K562 (cell line): ENCODE measurements around the gene UQCC5. TPM values are rescaled to one million over a fixed set of nuclear protein-coding genes. Genes with fewer than 3 reads are reported as not detected.

Source experiments
- ATAC-seq: fragments of 200-7000 bp; cut with Tn5 transposase; 3 replicates; pipeline ENCODE4 v1.9.1; 2020; ENCODE audit warnings: moderate library complexity
- BruUV-seq: library from RNA; stranded (reverse); fragments of 400-500 nt; replicated peaks from 2 replicates; lab custom pipeline; 2021; lab: Mats Ljungman, UMichigan
- CTCF ChIA-PET: fragments of 300-600 bp; formaldehyde crosslinking; extraction: SDS; loops from one replicate; lab custom pipeline; 2021; ENCODE audit warnings: low intra/inter-chr PET ratio; lab: Yijun Ruan, JAX
- POLR2A ChIA-PET: fragments of 300-600, 350-650 bp; sonication (Branson Sonifier 250); formaldehyde crosslinking; extraction: SDS; loops from one replicate; lab custom pipeline; 2021; ENCODE audit warnings: antibody characterized with exemption, inconsistent platforms; lab: Yijun Ruan, JAX
- DNase-seq, 4 experiments: peaks; one replicate each; pipeline versions ENCODE4 v3.0.0 to v3.0.0-alpha.2; 2011 to 2018; ENCODE audit warnings: low spot score in 3 of 4, mixed read lengths in 3 of 4; ENCODE audit errors: extremely low read depth in 1 of 4
- FAIRE-seq: peaks from 2 replicates; lab custom pipeline; 2011; peaks lifted over from hg19 to GRCh38; lab: Jason Lieb, UNC
- H2AFZ ChIP-seq: 2 replicates; pipeline ENCODE4 v1.6.0; 2011; ENCODE audit warnings: low read depth, low read length, control low read depth, inconsistent platforms
- H3K27ac ChIP-seq: fragments of 200-600 bp; 3 replicates; pipeline ENCODE4 v1.8.0; 2011; ENCODE audit warnings: low read depth, mild to moderate bottlenecking, control low read depth, inconsistent platforms, low read length, moderate library complexity, mixed read lengths; ENCODE audit errors: extremely low read depth
- H3K27me3 ChIP-seq, 2 experiments: fragments of 300-600 bp in 1 of 2; 2 replicates in 1 of 2; 3 replicates in 1 of 2; pipeline versions ENCODE4 v1.6.0 to v1.8.0; 2011; ENCODE audit warnings: inconsistent platforms in 2 of 2, low read length in 2 of 2, mild to moderate bottlenecking in 1 of 2, mixed read lengths in 1 of 2, moderate library complexity in 1 of 2; ENCODE audit not compliant: control insufficient read depth in 2 of 2, insufficient read depth in 2 of 2
- H3K36me3 ChIP-seq: fragments of 300-600 bp; 3 replicates; pipeline ENCODE4 v1.8.0; 2011; ENCODE audit warnings: mild to moderate bottlenecking, low read length, inconsistent platforms; ENCODE audit not compliant: control insufficient read depth, insufficient read depth
- H3K4me1 ChIP-seq, 2 experiments: fragments of 200-600 bp in 1 of 2; replicated peaks in 1 of 2; 2 replicates in 1 of 2; 3 replicates in 1 of 2; pipeline versions ENCODE4 v1.5.1 to v1.8.0; 2011; ENCODE audit warnings: inconsistent platforms in 2 of 2, low read length in 2 of 2, mild to moderate bottlenecking in 1 of 2, mixed read lengths in 1 of 2, moderate library complexity in 1 of 2; ENCODE audit not compliant: control insufficient read depth in 2 of 2, insufficient read depth in 2 of 2
- H3K4me2 ChIP-seq: 2 replicates; pipeline ENCODE4 v1.6.1; 2011; ENCODE audit warnings: low read length, control low read depth, inconsistent platforms, mixed read lengths; ENCODE audit not compliant: insufficient read depth
- H3K4me3 ChIP-seq: fragments of 200-600 bp; sonication (generic), shearing (Covaris generic); 2 replicates; pipeline ENCODE4 v1.5.1; 2016; ENCODE audit warnings: control low read depth, inconsistent platforms
- H3K79me2 ChIP-seq: fragments of 200-600 bp; 3 replicates; pipeline ENCODE4 v1.8.0; 2011; ENCODE audit warnings: low read length, inconsistent platforms; ENCODE audit not compliant: control insufficient read depth, insufficient read depth
- H3K9ac ChIP-seq, 2 experiments: 2 replicates each; pipeline versions ENCODE4 v1.6.0 to v1.6.1; 2011; ENCODE audit warnings: low read depth in 2 of 2, low read length in 2 of 2, control low read depth in 1 of 2, inconsistent platforms in 1 of 2, mild to moderate bottlenecking in 1 of 2, mixed read lengths in 1 of 2; ENCODE audit not compliant: insufficient read depth in 1 of 2
- H3K9me1 ChIP-seq: one replicate; pipeline ENCODE4 v1.6.0; 2011; ENCODE audit warnings: inconsistent platforms, mild to moderate bottlenecking, low read length, moderate library complexity; ENCODE audit not compliant: control insufficient read depth, insufficient read depth
- H3K9me3 ChIP-seq: replicated peaks from 2 replicates; pipeline ENCODE4 v1.5.1; 2011; ENCODE audit warnings: low read depth, low read length, inconsistent platforms; ENCODE audit not compliant: control insufficient read depth, insufficient read depth
- H4K20me1 ChIP-seq: replicated peaks from 2 replicates; pipeline ENCODE4 v1.6.1; 2011; ENCODE audit warnings: low read length, inconsistent platforms, mixed read lengths; ENCODE audit not compliant: control insufficient read depth, insufficient read depth
- ELF1 ChIP-seq: fragments of 200-800 bp; sonication (Bioruptor generic); IDR thresholded peaks from 2 replicates; pipeline ENCODE4 v1.6.1; 2016; ENCODE audit warnings: missing genetic modification characterization, missing compliant biosample characterization
- ELF2 ChIP-seq: fragments of 250-450 bp; sonication (Bioruptor Pico); IDR thresholded peaks from 2 replicates; pipeline ENCODE4 v1.5.0; 2021; ENCODE audit warnings: mild to moderate bottlenecking
- ESRRB ChIP-seq: fragments of 250-450 bp; sonication (Bioruptor Pico); IDR thresholded peaks from 2 replicates; pipeline ENCODE4 v1.5.0; 2020; ENCODE audit warnings: mild to moderate bottlenecking, moderate library complexity, borderline replicate concordance
- FOXK2 ChIP-seq, 2 experiments: fragments of 450-650 bp; IDR thresholded peaks in 1 of 2; conservative IDR thresholded peaks in 1 of 2; 2 replicates each; pipeline ENCODE4 v1.6.1; 2016; ENCODE audit warnings: low read depth in 2 of 2, mild to moderate bottlenecking in 1 of 2
- FUS ChIP-seq: fragments of 200-400 bp; formaldehyde crosslinking; optimal IDR thresholded peaks from 2 replicates; pipeline ENCODE3; 2017; ENCODE audit warnings: low read depth, low read length
- HES1 ChIP-seq: fragments of 450-650 bp; IDR thresholded peaks from 2 replicates; pipeline ENCODE4 v1.6.1; 2016; ENCODE audit warnings: low read depth, mild to moderate bottlenecking, moderate library complexity
- MTF1 ChIP-seq: fragments of 250-450 bp; sonication (Bioruptor Pico); IDR thresholded peaks from 2 replicates; pipeline ENCODE4 v1.9.0; 2021; ENCODE audit warnings: moderate library complexity, mild to moderate bottlenecking, inconsistent platforms, borderline replicate concordance
- NR1H2 ChIP-seq: sonication (generic); formaldehyde crosslinking; IDR thresholded peaks from 2 replicates; pipeline ENCODE4 v1.4.0; 2020; ENCODE audit warnings: mild to moderate bottlenecking, missing genetic modification reagents
- RBFOX2 ChIP-seq: fragments of 200-400 bp; formaldehyde crosslinking; IDR thresholded peaks from 2 replicates; pipeline ENCODE4 v1.6.1; 2017; ENCODE audit warnings: low read depth, mild to moderate bottlenecking, low read length, moderate library complexity
- SLC30A9 ChIP-seq: fragments of 250-450 bp; sonication (Bioruptor Pico); IDR thresholded peaks from 2 replicates; pipeline ENCODE4 v1.8.0; 2022; ENCODE audit warnings: mild to moderate bottlenecking, moderate library complexity
- SMAD1 ChIP-seq: fragments of 150-350 bp; IDR thresholded peaks from 2 replicates; pipeline ENCODE4 v1.6.1; 2014; ENCODE audit warnings: low read length, low read depth; ENCODE audit not compliant: partially characterized antibody
- SREBF1 ChIP-seq: fragments of 150-350 bp; IDR thresholded peaks from 2 replicates; pipeline ENCODE4 v1.6.1; 2014; ENCODE audit warnings: antibody characterized with exemption, low read depth, low read length, borderline replicate concordance
- SREBF2 ChIP-seq: sonication (generic); formaldehyde crosslinking; IDR thresholded peaks from 2 replicates; pipeline ENCODE4 v1.4.0; 2020; ENCODE audit warnings: mild to moderate bottlenecking, missing genetic modification reagents
- SRSF1 ChIP-seq: fragments of 200-400 bp; formaldehyde crosslinking; IDR thresholded peaks from 2 replicates; pipeline ENCODE4 v1.6.1; 2017; ENCODE audit warnings: mild to moderate bottlenecking, low read depth, low read length, moderate library complexity
- SRSF3 ChIP-seq: fragments of 200-400 bp; formaldehyde crosslinking; IDR thresholded peaks from 2 replicates; pipeline ENCODE4 v1.6.1; 2016; ENCODE audit warnings: mild to moderate bottlenecking, low read length, moderate library complexity; ENCODE audit not compliant: insufficient read depth
- TFAP4 ChIP-seq: sonication (generic); formaldehyde crosslinking; IDR thresholded peaks from 2 replicates; pipeline ENCODE4 v1.8.0; 2022; ENCODE audit warnings: missing genetic modification reagents, mild to moderate bottlenecking, moderate library complexity, borderline replicate concordance
- ZC3H11A ChIP-seq: IDR thresholded peaks from 2 replicates; pipeline ENCODE4 v1.6.1; 2012; ENCODE audit warnings: low read depth, low read length, improper control_type of control experiment
- ZC3H4 ChIP-seq: sonication (generic); formaldehyde crosslinking; IDR thresholded peaks from 2 replicates; pipeline ENCODE4 v1.9.0; 2021; ENCODE audit warnings: missing genetic modification reagents, borderline replicate concordance
- ZNF77 ChIP-seq: fragments of 250-450 bp; sonication (Bioruptor Pico); IDR thresholded peaks from 2 replicates; pipeline ENCODE4 v1.5.0; 2020
- WGBS: fragments of 100-300 bp; shearing (Covaris generic); methylation state at CpG from one replicate; pipeline ENCODE4 v1.1.6; 2016; ENCODE audit warnings: low coverage, mixed read lengths; ENCODE audit not compliant: insufficient coverage; ENCODE audit errors: missing lambda C conversion rate; 5-methylcytosine and 5-hydroxymethylcytosine counted together
- in situ Hi-C: fragments of 300-500 bp; cut with MboI; formaldehyde crosslinking; loops from 4 replicates; pipeline ENCODE4 v1.15.0; 2018; ENCODE audit warnings: inconsistent platforms, mixed read lengths
- intact Hi-C: fragments of 100-400 bp; cut with micrococcal nuclease; formaldehyde crosslinking; loops from 2 replicates; pipeline ENCODE4 v1.14.2; 2022
- polyA plus RNA-seq, 8 experiments: library from polyadenylated mRNA; depleted of rRNA in 4 of 8; stranded (reverse) in 5 of 8; unstranded in 3 of 8; fragments of >200 nt; fragmentation: Nextera tagmentation in 2 of 8; fragmentation: Illumina TruSeq in 1 of 8; extraction: Ambion mirVana in 2 of 8; extraction: Trizol in 1 of 8; gene quantifications; 2 replicates each; pipeline versions ENCODE4 v1.2.1 to v1.2.3, GENCODE V29; 2011 to 2014; ENCODE audit warnings: inconsistent platforms in 1 of 8, missing spikeins in 1 of 8
- total RNA-seq, 7 experiments: library from RNA; depleted of rRNA in 6 of 7; stranded (reverse); fragments of >200 nt in 6 of 7; fragmentation: Illumina TruSeq in 2 of 7; extraction: Trizol in 2 of 7; gene quantifications; 2 replicates each; pipeline versions ENCODE4 v1.2.1 to v1.2.3, GENCODE V29; 2011 to 2021; ENCODE audit warnings: low replicate concordance in 1 of 7
- TF ChIP-seq, protein P1 (sequence below): sonication (generic); formaldehyde crosslinking; IDR thresholded peaks from 2 replicates; pipeline ENCODE4 v1.8.1; 2023; ENCODE audit warnings: mild to moderate bottlenecking, missing genetic modification reagents

The UQCC5 gene
- total and polyA plus RNA-seq, 9 of the 15 experiments (the other 6 are each of a cell fraction or from before 2014, with no cell fraction given), result 10.2 to 55.4 (median 33.8) TPM

DNA sequence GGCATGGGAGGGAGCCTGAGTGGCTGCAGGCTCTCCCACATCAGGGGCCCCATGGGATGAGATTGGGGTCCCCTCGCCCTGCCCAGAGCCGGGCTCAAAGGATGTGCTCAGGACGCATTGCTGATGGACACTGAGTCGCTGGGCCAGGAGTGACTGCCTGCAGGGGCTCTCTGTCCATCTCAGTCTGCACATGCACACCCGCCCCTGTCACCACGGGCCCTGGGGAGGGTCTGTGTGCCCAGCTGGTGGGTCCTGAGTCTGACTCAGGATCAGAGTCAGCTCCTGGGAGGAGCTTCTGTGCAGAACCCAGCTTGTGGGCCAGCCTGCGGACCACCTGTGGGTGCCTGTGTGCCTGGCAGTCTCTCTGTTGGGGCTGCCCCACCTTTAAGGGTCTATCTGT, 23.1 kb upstream of the UQCC5 start:
- Histone ChIP-seq H3K9me3 (no peaks in the 10 kb centered on the region), H3K79me2 (no peaks in the 10 kb centered on the region), H3K4me2 (no peak overlapping the region), H3K4me1 (peaks cover 5 to 44% of the 10 kb centered on the region in 2 experiments; a peak in 4 of 5 replicates), H3K9me1 (no peaks in the 10 kb centered on the region), H3K36me3 (no peaks in the 10 kb centered on the region), H3K27me3 (peaks cover 0 to 37% of the 10 kb centered on the region in 2 experiments; a peak in 2 of 5 replicates), H3K4me3 (no peak overlapping the region), H3K9ac (no peak overlapping the region), H4K20me1 (no peaks in the 10 kb centered on the region), H3K27ac (no peak overlapping the region), H2AFZ (no peak overlapping the region)
- DNase-seq (no peak), FAIRE-seq (no peak), ATAC-seq (no peak)
- in situ Hi-C loops (no loop called here), intact Hi-C loops (no loop called here)
- CTCF ChIA-PET, result no interaction called here
- TF ChIP-seq ZC3H4 (CRISPR knock-in tag), result no peak
- TF ChIP-seq ELF1 (tag), result no peak
- TF ChIP-seq SREBF2 (CRISPR knock-in tag), result no peak
- no peak for TF ChIP-seq ZC3H11A
- no peak for TF ChIP-seq HES1
- no peak for TF ChIP-seq ELF2 (CRISPR knock-in tag)
- TF ChIP-seq SRSF1, result no peak
- no peak for TF ChIP-seq ESRRB (CRISPR knock-in tag)
- no peak for TF ChIP-seq MTF1 (CRISPR knock-in tag)
- no peak for TF ChIP-seq SMAD1
- no peak for TF ChIP-seq TFAP4 (CRISPR knock-in tag)
- no peak for TF ChIP-seq RBFOX2
- no peak for TF ChIP-seq ZNF77 (CRISPR knock-in tag)
- no peak for TF ChIP-seq SREBF1
- TF ChIP-seq, protein P1, sequence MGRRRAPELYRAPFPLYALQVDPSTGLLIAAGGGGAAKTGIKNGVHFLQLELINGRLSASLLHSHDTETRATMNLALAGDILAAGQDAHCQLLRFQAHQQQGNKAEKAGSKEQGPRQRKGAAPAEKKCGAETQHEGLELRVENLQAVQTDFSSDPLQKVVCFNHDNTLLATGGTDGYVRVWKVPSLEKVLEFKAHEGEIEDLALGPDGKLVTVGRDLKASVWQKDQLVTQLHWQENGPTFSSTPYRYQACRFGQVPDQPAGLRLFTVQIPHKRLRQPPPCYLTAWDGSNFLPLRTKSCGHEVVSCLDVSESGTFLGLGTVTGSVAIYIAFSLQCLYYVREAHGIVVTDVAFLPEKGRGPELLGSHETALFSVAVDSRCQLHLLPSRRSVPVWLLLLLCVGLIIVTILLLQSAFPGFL (CRISPR knock-in tag), result no peak
- no peak for TF ChIP-seq NR1H2
- no peak for TF ChIP-seq FOXK2 (conservative IDR thresholded peaks at IDR 0.05 in 1 of 2, IDR thresholded peaks at IDR 0.05 in 1 of 2; ENCODE audit: low read depth in 2 of 2)
- no peak for TF ChIP-seq SRSF3
- no peak for TF ChIP-seq SLC30A9 (CRISPR knock-in tag)
- TF ChIP-seq FUS, result no peak
- WGBS, result 14% methylated on average over 6 of the region's 7 CpGs
- no TSS peak for BruUV-seq
- POLR2A ChIA-PET, result interaction anchor here (0.6 to 1.0 kb wide), 2 partner anchors 17 to 24 kb away, joined by 3 read pairs; no protein-coding TSS in a partner anchor
